Mucosa of descending colon (tissue), 3 donors: Measurements from ENCODE around the gene B4GALNT4. TPM values are rescaled to one million over a fixed set of nuclear protein-coding genes. Genes with fewer than 3 reads are reported as not detected.

Source experiments
- ATAC-seq: fragments of 200-7000 bp; cut with Tn5 transposase; one replicate; pipeline ENCODE4 v1.9.1; 2020; ENCODE audit warnings: mild to moderate bottlenecking, moderate library complexity
- DNase-seq, 3 donors: peaks; one replicate each; pipeline ENCODE4 v3.0.0-alpha.2; 2020
- H3K36me3 ChIP-seq: fragments of 200-600 bp; one replicate; pipeline ENCODE4 v1.8.0; 2021; ENCODE audit warnings: low read depth, mild to moderate bottlenecking
- H3K4me1 ChIP-seq: fragments of 200-600 bp; one replicate; pipeline ENCODE4 v1.8.0; 2021; ENCODE audit warnings: low read depth, mild to moderate bottlenecking
- H3K4me3 ChIP-seq: fragments of 200-600 bp; one replicate; pipeline ENCODE4 v1.8.0; 2021; ENCODE audit warnings: mild to moderate bottlenecking
- H3K9me3 ChIP-seq: fragments of 200-600 bp; one replicate; pipeline ENCODE4 v1.8.0; 2021; ENCODE audit warnings: mild to moderate bottlenecking
- intact Hi-C, 2 donors: fragments of 100-400 bp; cut with DNase I in 1 of 2; cut with micrococcal nuclease in 1 of 2; formaldehyde crosslinking; loops; one replicate each; pipeline versions ENCODE4 v1.11.0 to v1.11.1; 2022; cut with DNase I, micrococcal nuclease
- total RNA-seq, 3 donors: library from RNA; stranded (reverse); fragmentation: NEBNext Ultra II Directional in 2 of 3; extraction: Animal tissue kit (Norgen Biotek cat#: 25700) in 2 of 3; gene quantifications; one replicate each; pipeline versions ENCODE4 v1.2.1 to v1.2.4, GENCODE V29; 2021 to 2023
- TF ChIP-seq, protein P1 (sequence below): fragments of 200-600 bp; IDR thresholded peaks from one replicate; pipeline ENCODE4 v1.8.0; 2022; ENCODE audit warnings: antibody characterized with exemption, mild to moderate bottlenecking
- donor health status: DM: no; HTN: no; CAD: no; lungs with moderate emphysema.
- donor health status: DM: no; HTN: no; CAD: no.
- donor health status: DM: no; HTN: yes; CAD: no.

The B4GALNT4 gene
- total RNA-seq, 3 donors from 2014 or later: 2.1 to 11.8 (median 2.2) TPM

DNA sequence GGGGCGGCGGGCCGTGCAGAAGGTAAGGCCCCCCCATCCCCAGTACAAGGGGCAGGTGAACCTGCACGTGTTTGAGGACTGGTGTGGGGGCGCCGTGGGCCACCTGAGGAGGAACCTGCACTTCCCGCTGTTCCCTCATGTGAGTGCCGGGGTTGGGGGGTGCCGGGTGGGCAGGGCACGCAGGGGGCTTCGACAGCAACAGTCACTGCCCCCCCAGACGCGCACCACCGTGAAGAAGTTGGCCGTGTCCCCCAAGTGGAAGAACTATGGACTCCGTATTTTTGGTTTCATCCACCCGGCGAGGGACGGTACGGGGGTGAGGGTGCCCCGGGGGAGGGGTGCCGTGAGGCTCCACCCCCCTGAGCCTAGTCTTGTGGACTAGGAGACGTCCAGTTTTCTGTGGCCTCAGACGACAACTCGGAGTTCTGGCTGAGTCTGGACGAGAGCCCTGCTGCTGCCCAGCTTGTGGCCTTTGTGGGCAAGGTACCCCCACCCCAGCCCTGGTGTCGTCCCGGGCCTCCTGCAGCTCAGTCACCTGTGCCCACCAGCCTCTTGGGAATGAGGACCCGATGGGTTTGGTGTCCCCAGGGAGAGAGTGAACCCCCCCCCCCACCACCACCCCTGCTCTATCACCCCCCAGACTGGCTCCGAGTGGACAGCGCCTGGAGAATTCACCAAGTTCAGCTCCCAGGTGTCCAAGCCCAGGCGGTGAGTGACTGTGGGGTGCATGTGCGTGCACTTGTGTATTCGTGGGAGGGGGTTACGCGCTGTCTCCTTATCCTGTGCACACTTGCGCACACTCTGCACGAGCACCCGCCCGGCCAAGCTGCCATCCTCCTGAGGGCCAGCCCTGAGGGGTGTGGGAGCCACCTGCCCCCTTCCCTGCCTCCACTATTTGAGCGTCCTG, 3.8 kb downstream of the B4GALNT4 start:
- Histone ChIP-seq H3K9me3 (no peaks in the 10 kb centered on the region), H3K36me3 (no peaks in the 10 kb centered on the region), H3K4me3 (no peak overlapping the region), H3K4me1 (peaks cover 2% of the 10 kb centered on the region)
- TF ChIP-seq, protein P1, sequence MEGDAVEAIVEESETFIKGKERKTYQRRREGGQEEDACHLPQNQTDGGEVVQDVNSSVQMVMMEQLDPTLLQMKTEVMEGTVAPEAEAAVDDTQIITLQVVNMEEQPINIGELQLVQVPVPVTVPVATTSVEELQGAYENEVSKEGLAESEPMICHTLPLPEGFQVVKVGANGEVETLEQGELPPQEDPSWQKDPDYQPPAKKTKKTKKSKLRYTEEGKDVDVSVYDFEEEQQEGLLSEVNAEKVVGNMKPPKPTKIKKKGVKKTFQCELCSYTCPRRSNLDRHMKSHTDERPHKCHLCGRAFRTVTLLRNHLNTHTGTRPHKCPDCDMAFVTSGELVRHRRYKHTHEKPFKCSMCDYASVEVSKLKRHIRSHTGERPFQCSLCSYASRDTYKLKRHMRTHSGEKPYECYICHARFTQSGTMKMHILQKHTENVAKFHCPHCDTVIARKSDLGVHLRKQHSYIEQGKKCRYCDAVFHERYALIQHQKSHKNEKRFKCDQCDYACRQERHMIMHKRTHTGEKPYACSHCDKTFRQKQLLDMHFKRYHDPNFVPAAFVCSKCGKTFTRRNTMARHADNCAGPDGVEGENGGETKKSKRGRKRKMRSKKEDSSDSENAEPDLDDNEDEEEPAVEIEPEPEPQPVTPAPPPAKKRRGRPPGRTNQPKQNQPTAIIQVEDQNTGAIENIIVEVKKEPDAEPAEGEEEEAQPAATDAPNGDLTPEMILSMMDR: no peak
- peak in 1 of 3 donors; percentile 47 for DNase-seq
- ATAC-seq: no peak
- intact Hi-C loops: no loop called here

DNA sequence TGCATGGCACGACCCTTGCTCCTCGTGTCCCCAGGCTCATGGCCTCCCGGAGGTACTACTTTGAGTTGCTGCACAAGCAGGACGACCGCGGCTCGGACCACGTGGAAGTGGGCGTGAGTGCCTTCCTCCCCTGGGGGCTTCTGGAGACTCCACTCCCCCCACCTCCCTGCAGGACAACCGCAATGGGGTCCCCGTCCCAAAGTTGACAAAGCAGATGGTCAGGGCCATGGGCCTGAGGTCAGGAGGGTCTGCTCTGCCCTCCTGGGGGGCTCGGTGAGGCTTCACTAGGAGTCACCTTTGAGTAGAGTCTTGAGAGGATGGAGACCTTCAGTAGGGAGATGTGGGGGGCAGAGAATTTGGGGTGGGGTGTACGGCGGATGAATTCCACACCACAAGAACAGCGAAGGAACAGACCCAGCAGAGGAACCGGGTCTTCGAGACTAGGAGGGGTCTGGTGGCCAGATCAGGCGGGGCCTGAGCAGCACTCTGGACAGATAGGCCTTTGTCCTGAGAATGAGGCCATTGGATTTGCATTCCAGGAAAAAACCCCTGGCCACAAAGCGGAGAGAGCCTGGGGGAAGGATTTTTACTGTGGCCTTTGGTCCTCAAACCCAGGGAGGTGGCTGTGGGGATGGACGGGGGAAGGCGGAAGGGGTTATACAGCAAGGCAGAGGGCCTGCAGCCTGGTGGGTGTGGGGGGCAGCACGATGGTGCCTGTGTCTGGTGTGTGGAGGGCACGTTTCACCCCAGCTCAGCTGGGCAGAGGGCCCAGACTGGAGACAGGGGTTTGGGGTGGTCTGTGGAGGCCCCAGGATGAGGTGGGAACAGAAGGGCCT, 4.6 kb downstream of the B4GALNT4 start:
- Histone ChIP-seq H3K4me1 (no peaks in the 10 kb centered on the region), H3K9me3 (no peaks in the 10 kb centered on the region), H3K4me3 (no peak overlapping the region), H3K36me3 (no peaks in the 10 kb centered on the region)
- DNase-seq (no peak), ATAC-seq (no peak)
- TF ChIP-seq, protein P1: no peak
- intact Hi-C loops: no loop called here

DNA sequence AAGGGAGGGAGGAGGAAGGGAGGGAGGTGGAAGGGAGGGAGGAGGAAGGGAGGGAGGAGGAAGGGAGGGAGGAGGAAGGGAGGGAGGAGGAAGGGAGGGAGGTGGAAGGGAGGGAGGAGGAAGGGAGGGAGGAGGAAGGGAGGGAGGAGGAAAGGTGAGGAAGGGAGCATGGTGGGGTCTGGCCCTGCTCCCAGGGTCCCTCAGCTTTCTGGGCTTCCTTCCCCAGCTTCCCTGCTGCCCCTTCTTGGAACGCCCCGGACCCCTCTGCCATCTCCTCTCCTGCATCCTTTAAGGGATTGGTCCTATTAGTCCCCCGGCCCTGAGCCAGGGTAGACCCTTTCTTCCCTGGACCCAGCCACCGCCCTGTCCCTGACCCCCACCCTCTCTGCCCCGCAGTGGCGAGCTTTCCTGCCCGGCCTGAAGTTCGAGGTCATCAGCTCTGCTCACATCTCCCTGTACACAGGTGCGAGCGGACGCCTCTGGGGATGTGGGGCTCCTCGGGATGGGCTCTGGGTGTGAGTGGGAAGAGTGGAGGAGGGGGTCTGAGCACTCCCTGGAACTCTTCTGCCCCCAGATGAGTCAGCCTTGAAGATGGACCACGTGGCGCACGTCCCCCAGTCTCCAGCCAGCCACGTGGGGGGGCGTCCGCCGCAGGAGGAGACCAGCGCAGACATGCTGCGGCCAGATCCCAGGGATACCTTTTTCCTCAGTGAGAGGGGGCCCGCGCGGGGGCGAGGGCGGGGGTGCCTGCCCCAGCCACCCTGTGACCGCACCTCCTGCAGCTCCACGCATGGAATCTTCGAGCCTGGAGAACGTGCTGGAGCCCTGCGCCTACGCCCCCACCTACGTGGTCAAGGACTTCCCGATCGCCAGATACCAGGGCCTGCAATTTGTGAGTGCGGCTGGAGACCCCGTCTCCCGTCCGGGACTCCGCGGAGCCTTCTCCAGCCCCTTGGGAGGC, 6.0 kb downstream of the B4GALNT4 start:
- intact Hi-C loops: no loop called here
- H3K4me1 ChIP-seq: no peaks in the 10 kb centered on the region

DNA sequence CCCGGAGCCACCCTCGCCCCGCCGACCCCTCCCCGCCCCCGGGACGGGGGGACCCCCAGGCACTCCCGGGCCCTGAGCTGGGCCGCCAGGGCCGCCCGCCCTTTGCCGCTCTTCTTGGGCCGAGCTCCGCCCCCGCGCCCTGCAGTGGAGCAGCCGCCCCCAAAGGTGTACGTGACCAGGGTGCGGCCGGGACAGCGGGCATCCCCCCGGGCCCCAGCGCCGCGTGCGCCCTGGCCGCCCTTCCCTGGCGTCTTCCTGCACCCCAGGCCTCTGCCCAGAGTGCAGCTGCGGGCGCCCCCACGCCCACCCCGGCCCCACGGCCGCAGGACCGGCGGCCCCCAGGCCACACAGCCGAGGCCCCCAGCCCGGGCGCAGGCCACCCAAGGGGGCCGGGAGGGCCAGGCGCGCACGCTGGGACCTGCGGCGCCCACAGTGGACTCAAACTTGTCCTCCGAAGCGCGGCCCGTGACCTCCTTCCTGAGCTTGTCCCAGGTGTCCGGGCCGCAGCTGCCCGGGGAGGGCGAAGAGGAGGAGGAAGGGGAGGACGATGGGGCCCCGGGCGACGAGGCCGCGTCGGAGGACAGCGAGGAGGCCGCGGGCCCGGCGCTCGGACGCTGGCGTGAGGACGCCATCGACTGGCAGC, 7.4 kb downstream of the B4GALNT4 start:
- DNase-seq: no peak
- ATAC-seq: no peak
- Histone ChIP-seq H3K9me3 (no peaks in the 10 kb centered on the region), H3K4me3 (no peak overlapping the region), H3K36me3 (no peaks in the 10 kb centered on the region), H3K4me1 (no peaks in the 10 kb centered on the region)
- intact Hi-C loops: no loop called here
- TF ChIP-seq, protein P1: no peak

More for the DNA sequence above, 6.0 kb downstream of the B4GALNT4 start:
- TF ChIP-seq, protein P1: no peak
- H3K4me3 ChIP-seq: no peak overlapping the region
- no peaks in the 10 kb centered on the region for H3K36me3 ChIP-seq
- no peaks in the 10 kb centered on the region for H3K9me3 ChIP-seq
- no peak for DNase-seq
- ATAC-seq: no peak
